ENCODE data around the gene SLC1A4. TPM values are rescaled to one million over a fixed set of nuclear protein-coding genes. Genes with fewer than 3 reads are reported as not detected.

The SLC1A4 gene
- total RNA-seq, 1 donor from 2014 or later = 45.9 TPM

- DNase-seq (ENCODE audit: low read depth) (peak; percentile 77), FAIRE-seq (peak; percentile 83)
- Histone ChIP-seq H3K27me3 (ENCODE audit: insufficient read depth, low read length) (no peaks in the 10 kb centered on the region), H3K4me1 (ENCODE audit: insufficient read depth, low read length) (peaks cover 10% of the 10 kb centered on the region), H3K9ac (ENCODE audit: low read length) (peak overlapping the region; percentile 8), H4K20me1 (ENCODE audit: insufficient read depth, low read length) (no peaks in the 10 kb centered on the region), H3K4me2 (ENCODE audit: low read length) (peak overlapping the region; percentile 47), H2AFZ (ENCODE audit: low read depth, low read length) (peak overlapping the region; percentile 38), H3K9me3 (ENCODE audit: insufficient read depth, low read depth, low read length) (no peaks in the 10 kb centered on the region), H3K36me3 (ENCODE audit: insufficient read depth, low read length) (peaks cover 2% of the 10 kb centered on the region), H3K27ac (ENCODE audit: low read depth, low read length) (peak overlapping the region; percentile 65), H3K79me2 (ENCODE audit: insufficient read depth, low read length) (no peaks in the 10 kb centered on the region), H3K4me3 (ENCODE audit: insufficient read depth, low read depth, low read length) (no peak overlapping the region)
- Mint-ChIP-seq H3K36me3 (ENCODE audit: low read depth, unreplicated experiment) (peaks cover 22% of the 10 kb centered on the region), H3K27ac (ENCODE audit: unreplicated experiment) (peak overlapping the region; percentile 95), H3K4me3 (ENCODE audit: unreplicated experiment) (no peak overlapping the region), H3K27me3 (ENCODE audit: low read depth, unreplicated experiment) (no peaks in the 10 kb centered on the region), H3K9me3 (ENCODE audit: unreplicated experiment) (no peaks in the 10 kb centered on the region), H3K4me1 (ENCODE audit: low read depth, unreplicated experiment) (peaks cover 25% of the 10 kb centered on the region)
- TF ChIP-seq CTCF (IDR thresholded peaks at IDR 0.05; ENCODE audit: insufficient read depth, low read depth, low read length) (no peak), EZH2 (IDR thresholded peaks at IDR 0.05; ENCODE audit: insufficient read depth, low read length) (no peak)
Measured at GRCh38 chr2:65024149-65024829, 35.1 kb downstream of the SLC1A4 start.

- TF ChIP-seq EZH2 (IDR thresholded peaks at IDR 0.05; ENCODE audit: insufficient read depth, low read length) (no peak), CTCF (IDR thresholded peaks at IDR 0.05; ENCODE audit: insufficient read depth, low read depth, low read length) (no peak)
- peak overlapping the region; percentile 60 for H3K27ac Mint-ChIP-seq (ENCODE audit: unreplicated experiment)
- no peak overlapping the region for H3K27ac ChIP-seq (ENCODE audit: low read depth, low read length)
Measured at GRCh38 chr2:65025453-65026123, 36.4 kb downstream of the SLC1A4 start.

GRCh38 chr2:65026154-65026553 is 37.0 kb downstream of the SLC1A4 start:
- FAIRE-seq = no peak

More at GRCh38 chr2:65025453-65026123, 36.4 kb downstream of the SLC1A4 start:
- no peaks in the 10 kb centered on the region for H3K27me3 ChIP-seq (ENCODE audit: insufficient read depth, low read length)
- H2AFZ ChIP-seq (ENCODE audit: low read depth, low read length) = no peak overlapping the region
- Mint-ChIP-seq H3K36me3 (ENCODE audit: low read depth, unreplicated experiment) (peaks cover 20% of the 10 kb centered on the region), H3K9me3 (ENCODE audit: unreplicated experiment) (no peaks in the 10 kb centered on the region), H3K4me1 (ENCODE audit: low read depth, unreplicated experiment) (peaks cover 25% of the 10 kb centered on the region), H3K4me3 (ENCODE audit: unreplicated experiment) (no peak overlapping the region), H3K27me3 (ENCODE audit: low read depth, unreplicated experiment) (no peaks in the 10 kb centered on the region)
- H3K4me1 ChIP-seq (ENCODE audit: insufficient read depth, low read length) = peaks cover 10% of the 10 kb centered on the region
- H4K20me1 ChIP-seq (ENCODE audit: insufficient read depth, low read length) = no peaks in the 10 kb centered on the region
- H3K79me2 ChIP-seq (ENCODE audit: insufficient read depth, low read length) = no peaks in the 10 kb centered on the region
- no peak overlapping the region for H3K4me2 ChIP-seq (ENCODE audit: low read length)
- H3K36me3 ChIP-seq (ENCODE audit: insufficient read depth, low read length) = peaks cover 2% of the 10 kb centered on the region
- no peaks in the 10 kb centered on the region for H3K9me3 ChIP-seq (ENCODE audit: insufficient read depth, low read depth, low read length)
- H3K9ac ChIP-seq (ENCODE audit: low read length) = no peak overlapping the region
- DNase-seq (ENCODE audit: low read depth) (peak; percentile 7), FAIRE-seq (no peak)
- H3K4me3 ChIP-seq (ENCODE audit: insufficient read depth, low read depth, low read length) = no peak overlapping the region

More at GRCh38 chr2:65026154-65026553, 37.0 kb downstream of the SLC1A4 start:
- Mint-ChIP-seq H3K36me3 (ENCODE audit: low read depth, unreplicated experiment) (peaks cover 20% of the 10 kb centered on the region), H3K27me3 (ENCODE audit: low read depth, unreplicated experiment) (no peaks in the 10 kb centered on the region), H3K27ac (ENCODE audit: unreplicated experiment) (peak overlapping the region; percentile 60), H3K4me1 (ENCODE audit: low read depth, unreplicated experiment) (peaks cover 25% of the 10 kb centered on the region), H3K9me3 (ENCODE audit: unreplicated experiment) (no peaks in the 10 kb centered on the region), H3K4me3 (ENCODE audit: unreplicated experiment) (no peak overlapping the region)
- H3K4me1 ChIP-seq (ENCODE audit: insufficient read depth, low read length) = peaks cover 10% of the 10 kb centered on the region
- no peak overlapping the region for H2AFZ ChIP-seq (ENCODE audit: low read depth, low read length)
- no peaks in the 10 kb centered on the region for H3K9me3 ChIP-seq (ENCODE audit: insufficient read depth, low read depth, low read length)
- no peak overlapping the region for H3K9ac ChIP-seq (ENCODE audit: low read length)
- no peak for TF ChIP-seq EZH2 (IDR thresholded peaks at IDR 0.05; ENCODE audit: insufficient read depth, low read length)
- no peak for TF ChIP-seq CTCF (IDR thresholded peaks at IDR 0.05; ENCODE audit: insufficient read depth, low read depth, low read length)
- H4K20me1 ChIP-seq (ENCODE audit: insufficient read depth, low read length) = no peaks in the 10 kb centered on the region
- H3K79me2 ChIP-seq (ENCODE audit: insufficient read depth, low read length) = no peaks in the 10 kb centered on the region
- H3K27me3 ChIP-seq (ENCODE audit: insufficient read depth, low read length) = no peaks in the 10 kb centered on the region
- DNase-seq (ENCODE audit: low read depth) = no peak
- no peak overlapping the region for H3K4me3 ChIP-seq (ENCODE audit: insufficient read depth, low read depth, low read length)
- no peak overlapping the region for H3K4me2 ChIP-seq (ENCODE audit: low read length)
- H3K36me3 ChIP-seq (ENCODE audit: insufficient read depth, low read length) = no peaks in the 10 kb centered on the region
- no peak overlapping the region for H3K27ac ChIP-seq (ENCODE audit: low read depth, low read length)
